H9 (cell line): ENCODE results near the gene CTCF. TPM values are rescaled to one million over a fixed set of nuclear protein-coding genes. Genes with fewer than 3 reads are reported as not detected.

ENCODE experiments used
- DNase-seq: peaks from one replicate; pipeline ENCODE4 v3.0.0-alpha.2; 2017
- H2AFZ ChIP-seq: one replicate; pipeline ENCODE4 v1.6.1; 2013; ENCODE audit warnings: mild to moderate bottlenecking, low read length, control low read depth, moderate library complexity
- H2AK5ac ChIP-seq: 2 replicates; pipeline ENCODE4 v1.6.1; 2013; ENCODE audit warnings: low read length, control low read depth, mixed read lengths; ENCODE audit not compliant: insufficient read length
- H2BK120ac ChIP-seq: one replicate; pipeline ENCODE4 v1.6.1; 2013; ENCODE audit warnings: low read depth, mild to moderate bottlenecking, low read length, control low read depth, inconsistent platforms; ENCODE audit not compliant: poor library complexity, severe bottlenecking
- H2BK12ac ChIP-seq: 2 replicates; pipeline ENCODE4 v1.6.1; 2013; ENCODE audit warnings: low read length, control low read depth, mixed read lengths, low read depth; ENCODE audit not compliant: insufficient read length
- H2BK15ac ChIP-seq: 2 replicates; pipeline ENCODE4 v1.6.1; 2013; ENCODE audit warnings: low read depth, low read length, control low read depth
- H2BK20ac ChIP-seq: one replicate; pipeline ENCODE4 v1.6.1; 2013; ENCODE audit warnings: low read depth, mild to moderate bottlenecking, low read length, control low read depth, inconsistent platforms; ENCODE audit not compliant: poor library complexity, severe bottlenecking
- H2BK5ac ChIP-seq: 2 replicates; pipeline ENCODE4 v1.6.1; 2013; ENCODE audit warnings: low read length, control low read depth, mixed read lengths; ENCODE audit not compliant: insufficient read length
- H3K14ac ChIP-seq: 2 replicates; pipeline ENCODE4 v1.6.1; 2013; ENCODE audit warnings: low read length, control low read depth; ENCODE audit not compliant: insufficient read depth
- H3K18ac ChIP-seq: 2 replicates; pipeline ENCODE4 v1.6.1; 2013; ENCODE audit warnings: low read depth, mild to moderate bottlenecking, mixed read lengths, low read length, control low read depth; ENCODE audit not compliant: insufficient read length
- H3K23ac ChIP-seq: 2 replicates; pipeline ENCODE4 v1.6.1; 2013; ENCODE audit warnings: low read length, control low read depth, mixed read lengths, low read depth; ENCODE audit not compliant: insufficient read length
- H3K23me2 ChIP-seq: 2 replicates; pipeline ENCODE4 v1.6.1; 2013; ENCODE audit warnings: low read depth, mild to moderate bottlenecking, mixed read lengths, low read length, control low read depth; ENCODE audit not compliant: insufficient read length, poor library complexity, severe bottlenecking
- H3K27ac ChIP-seq: 2 replicates; pipeline ENCODE4 v1.5.1; 2013; ENCODE audit warnings: low read length, control low read depth, mixed read lengths, low read depth; ENCODE audit not compliant: insufficient read length
- H3K27me3 ChIP-seq: 2 replicates; pipeline ENCODE4 v1.6.1; 2013; ENCODE audit warnings: low read length, control low read depth, inconsistent platforms; ENCODE audit not compliant: insufficient read depth
- H3K4ac ChIP-seq: 2 replicates; pipeline ENCODE4 v1.6.1; 2013; ENCODE audit warnings: low read depth, mild to moderate bottlenecking, control low read depth, inconsistent platforms, low read length, moderate library complexity
- H3K4me1 ChIP-seq: 2 replicates; pipeline ENCODE4 v1.6.1; 2013; ENCODE audit warnings: low read length, control low read depth, inconsistent platforms; ENCODE audit not compliant: insufficient read depth
- H3K4me2 ChIP-seq: 2 replicates; pipeline ENCODE4 v1.6.1; 2013; ENCODE audit warnings: low read length, control low read depth, mixed read lengths; ENCODE audit not compliant: insufficient read length, insufficient read depth
- H3K56ac ChIP-seq: 2 replicates; pipeline ENCODE4 v1.6.1; 2013; ENCODE audit warnings: low read depth, mild to moderate bottlenecking, mixed read lengths, low read length, control low read depth; ENCODE audit not compliant: insufficient read length
- H3K79me1 ChIP-seq: 2 replicates; pipeline ENCODE4 v1.6.1; 2013; ENCODE audit warnings: low read depth, mild to moderate bottlenecking, moderate library complexity, low read length, control low read depth, inconsistent platforms; ENCODE audit not compliant: insufficient read depth, poor library complexity, severe bottlenecking
- H3K79me2 ChIP-seq: 2 replicates; pipeline ENCODE4 v1.6.1; 2013; ENCODE audit warnings: low read length, control low read depth, inconsistent platforms; ENCODE audit not compliant: insufficient read depth
- H3K9ac ChIP-seq: 2 replicates; pipeline ENCODE4 v1.6.1; 2013; ENCODE audit warnings: low read length, control low read depth, mixed read lengths; ENCODE audit not compliant: insufficient read length; ENCODE audit errors: extremely low read depth
- H3K9me3 ChIP-seq: one replicate; pipeline ENCODE4 v1.6.1; 2013; ENCODE audit warnings: low read depth, low read length, inconsistent platforms; ENCODE audit not compliant: control insufficient read depth
- H3T11ph ChIP-seq: one replicate; pipeline ENCODE4 v1.6.1; 2013; ENCODE audit warnings: mild to moderate bottlenecking, low read length, control low read depth, inconsistent platforms
- H4K20me1 ChIP-seq: one replicate; pipeline ENCODE4 v1.6.1; 2013; ENCODE audit not compliant: control insufficient read depth, insufficient read length, insufficient read depth
- H4K5ac ChIP-seq: 2 replicates; pipeline ENCODE4 v1.6.1; 2013; ENCODE audit warnings: low read depth, mild to moderate bottlenecking, mixed read lengths, low read length, control low read depth; ENCODE audit not compliant: insufficient read length
- H4K8ac ChIP-seq: replicated peaks from 2 replicates; pipeline ENCODE4 v1.6.1; 2013; ENCODE audit warnings: low read length, control low read depth, mixed read lengths, low read depth; ENCODE audit not compliant: insufficient read length
- H4K91ac ChIP-seq: 2 replicates; pipeline ENCODE4 v1.6.1; 2013; ENCODE audit warnings: low read depth, mild to moderate bottlenecking, moderate library complexity, mixed read lengths, low read length, control low read depth; ENCODE audit not compliant: insufficient read length
- H3K27ac Mint-ChIP-seq, 3 experiments: 2 replicates in 2 of 3; 3 replicates in 1 of 3; pipeline ENCODE4 v1.8.0; 2020 to 2021; ENCODE audit warnings: mixed read lengths in 3 of 3, mild to moderate bottlenecking in 1 of 3, moderate library complexity in 1 of 3
- H3K27me3 Mint-ChIP-seq: 2 replicates; pipeline ENCODE4 v1.8.0; 2021; ENCODE audit warnings: low read depth, mild to moderate bottlenecking, moderate library complexity, mixed read lengths
- H3K36me3 Mint-ChIP-seq, 3 experiments: 2 replicates in 2 of 3; 3 replicates in 1 of 3; pipeline ENCODE4 v1.8.0; 2020 to 2021; ENCODE audit warnings: low read depth in 3 of 3, mixed read lengths in 3 of 3; ENCODE audit not compliant: insufficient read depth in 1 of 3
- H3K4me1 Mint-ChIP-seq, 2 experiments: 2 replicates each; pipeline ENCODE4 v1.8.0; 2020; ENCODE audit warnings: mixed read lengths in 2 of 2
- H3K4me3 Mint-ChIP-seq, 2 experiments: 2 replicates in 1 of 2; 3 replicates in 1 of 2; pipeline ENCODE4 v1.8.0; 2020 to 2021; ENCODE audit warnings: mild to moderate bottlenecking in 2 of 2, mixed read lengths in 2 of 2, moderate library complexity in 1 of 2
- H3K9me3 Mint-ChIP-seq, 2 experiments: 2 replicates in 1 of 2; 3 replicates in 1 of 2; pipeline ENCODE4 v1.8.0; 2020; ENCODE audit warnings: mild to moderate bottlenecking in 2 of 2, mixed read lengths in 2 of 2, moderate library complexity in 1 of 2
- WGBS: extraction: QIAGEN DNeasy Blood & Tissue Kit; methylation state at CpG from one replicate; pipeline ENCODE4 v1.1.7; 2013; ENCODE audit warnings: missing lambda C conversion rate, low lambda C conversion rate, mixed read lengths; ENCODE audit not compliant: insufficient read length; ENCODE audit errors: extremely low coverage; 5-methylcytosine and 5-hydroxymethylcytosine counted together
- total RNA-seq: library from RNA; stranded (reverse); gene quantifications from 2 replicates; pipeline ENCODE4 v1.2.1, GENCODE V29; 2021
- TF ChIP-seq, protein P1 (sequence below): fragments of 200-600 bp; sonication (generic); conservative IDR thresholded peaks from 3 replicates; pipeline ENCODE4 v1.8.0; 2021; ENCODE audit warnings: antibody characterized with exemption, mild to moderate bottlenecking

The CTCF gene
- total RNA-seq, 1 experiment from 2014 or later = 87.3 TPM

DNA sequence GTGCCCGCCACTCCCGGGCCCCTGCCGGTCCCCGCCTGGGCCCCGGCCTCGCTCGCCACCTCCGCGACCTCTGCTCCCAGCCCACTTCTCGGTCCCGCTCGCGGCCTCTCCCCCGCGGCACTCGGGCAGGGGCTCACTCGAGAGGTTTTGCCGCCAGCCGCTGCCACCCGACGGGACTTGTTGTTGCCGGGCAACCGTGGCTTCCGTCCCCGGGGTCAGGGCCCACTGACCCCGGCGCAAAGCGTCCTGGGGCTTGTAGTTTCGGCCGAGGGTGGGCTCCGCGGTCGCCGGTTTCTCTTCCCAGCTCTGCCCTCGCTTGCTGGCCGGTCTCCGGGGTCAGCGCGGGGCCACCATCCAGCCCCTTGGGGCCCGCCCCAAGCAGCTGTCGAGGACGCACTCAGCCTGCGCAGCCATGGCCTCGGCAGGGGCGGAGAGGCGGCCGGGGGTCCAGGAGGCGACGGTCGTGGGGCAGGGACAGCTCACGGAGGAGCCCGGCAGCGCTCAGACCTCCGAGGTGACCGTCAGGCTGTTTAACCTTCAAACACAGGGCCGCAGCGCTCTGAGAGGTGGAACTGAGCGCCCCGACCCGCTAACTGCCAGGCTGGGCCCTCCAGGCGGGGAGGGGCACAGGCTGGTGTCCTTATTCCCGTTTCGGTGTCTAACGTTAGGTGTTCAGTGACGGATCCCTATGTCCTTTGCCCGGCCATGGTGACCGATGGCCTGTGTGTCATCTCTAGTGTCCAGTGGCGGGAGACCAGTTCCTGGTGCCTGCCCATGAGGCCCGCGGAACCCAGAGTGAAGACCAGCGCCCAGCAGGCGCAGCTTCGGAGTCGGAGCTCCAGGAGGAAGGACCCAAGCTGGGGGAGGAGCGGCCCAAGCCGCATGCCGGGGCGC lies 104.5 kb downstream of the CTCF start, which contains the start of the genes C16orf86 and ENKD1:
C16orf86 (plus strand) TSS at position 256 of the 894 bp plus-strand sequence; CDS start at position 413, 157 bp downstream.
ENKD1 (minus strand) TSS at position 192 of the 894 bp plus-strand sequence. CDS start 308 bp downstream, outside the sequence.
- Histone ChIP-seq H3T11ph (no peak within 1 kb of the TSS), H3K4me2 (peak within 1 kb of the TSS; percentile 56), H4K20me1 (no peaks in the 10 kb centered on the region), H3K79me1 (no peaks in the 10 kb centered on the region), H2AK5ac (no peak within 1 kb of the TSS), H3K4ac (no peak within 1 kb of the TSS), H2BK5ac (no peak within 1 kb of the TSS), H2BK120ac (no peak within 1 kb of the TSS), H3K4me1 (no peaks in the 10 kb centered on the region), H3K23me2 (peaks cover 3% of the 10 kb centered on the region), H4K91ac (no peak within 1 kb of the TSS), H3K79me2 (no peaks in the 10 kb centered on the region), H3K9me3 (no peaks in the 10 kb centered on the region), H3K9ac (no peak within 1 kb of the TSS), H2BK20ac (no peak within 1 kb of the TSS), H2BK12ac (no peak within 1 kb of the TSS), H4K8ac (no peak within 1 kb of the TSS), H3K14ac (no peak within 1 kb of the TSS), H2BK15ac (no peak within 1 kb of the TSS), H3K27me3 (no peaks in the 10 kb centered on the region), H3K27ac (no peak within 1 kb of the TSS), H3K23ac (no peak within 1 kb of the TSS), H3K18ac (no peak within 1 kb of the TSS), H4K5ac (no peak within 1 kb of the TSS), H2AFZ (no peak within 1 kb of the TSS), H3K56ac (no peak within 1 kb of the TSS)
- Mint-ChIP-seq H3K9me3 (no peaks in the 10 kb centered on the region), H3K27me3 (peaks cover 4% of the 10 kb centered on the region), H3K4me1 (peaks cover 7 to 22% of the 10 kb centered on the region in 2 experiments; a peak in 3 of 4 replicates), H3K36me3 (peaks cover 3 to 11% (median 7%) of the 10 kb centered on the region in 3 experiments; a peak in 5 of 7 replicates), H3K4me3 (peak within 1 kb of the TSS; percentile 78 to 85), H3K27ac (peak within 1 kb of the TSS in 1 of 3 experiments; percentile 85; a peak in 1 of 7 replicates)
- DNase-seq = peak; percentile 87
- TF ChIP-seq, protein P1, sequence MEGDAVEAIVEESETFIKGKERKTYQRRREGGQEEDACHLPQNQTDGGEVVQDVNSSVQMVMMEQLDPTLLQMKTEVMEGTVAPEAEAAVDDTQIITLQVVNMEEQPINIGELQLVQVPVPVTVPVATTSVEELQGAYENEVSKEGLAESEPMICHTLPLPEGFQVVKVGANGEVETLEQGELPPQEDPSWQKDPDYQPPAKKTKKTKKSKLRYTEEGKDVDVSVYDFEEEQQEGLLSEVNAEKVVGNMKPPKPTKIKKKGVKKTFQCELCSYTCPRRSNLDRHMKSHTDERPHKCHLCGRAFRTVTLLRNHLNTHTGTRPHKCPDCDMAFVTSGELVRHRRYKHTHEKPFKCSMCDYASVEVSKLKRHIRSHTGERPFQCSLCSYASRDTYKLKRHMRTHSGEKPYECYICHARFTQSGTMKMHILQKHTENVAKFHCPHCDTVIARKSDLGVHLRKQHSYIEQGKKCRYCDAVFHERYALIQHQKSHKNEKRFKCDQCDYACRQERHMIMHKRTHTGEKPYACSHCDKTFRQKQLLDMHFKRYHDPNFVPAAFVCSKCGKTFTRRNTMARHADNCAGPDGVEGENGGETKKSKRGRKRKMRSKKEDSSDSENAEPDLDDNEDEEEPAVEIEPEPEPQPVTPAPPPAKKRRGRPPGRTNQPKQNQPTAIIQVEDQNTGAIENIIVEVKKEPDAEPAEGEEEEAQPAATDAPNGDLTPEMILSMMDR = no peak
- no CpG with 5 or more reads among the region's 78 CpGs for WGBS
